Measurements from ENCODE around the gene RAP1GAP. TPM values are rescaled to one million over a fixed set of nuclear protein-coding genes. Genes with fewer than 3 reads are reported as not detected.

Gene RAP1GAP
- total and polyA plus RNA-seq, 4 donors = 8.6 to 23.1 (median 11.3) TPM

- TF ChIP-seq ZBTB33 (IDR thresholded peaks at IDR 0.05) = no peak
Observed at GRCh38 chr1:21553116-21553926, 115.8 kb downstream of the RAP1GAP start (continued).

- Histone ChIP-seq H3K4me3 (ENCODE audit: low read depth in 1 of 3, low read length in 3 of 3) (peak overlapping the region in 2 of 3 donors; percentile 45 to 57), H3K27ac (ENCODE audit: low read depth in 1 of 2, low read length in 2 of 2) (peak overlapping the region; percentile 26 to 36), H3K36me3 (ENCODE audit: control insufficient read depth in 4 of 4, insufficient read depth in 3 of 4, low read depth in 1 of 4, low read length in 3 of 4) (peaks cover 4 to 13% (median 6%) of the 10 kb centered on the region in 4 donors), H3K4me1 (ENCODE audit: control insufficient read depth in 4 of 4, insufficient read depth in 4 of 4, low read length in 3 of 4) (peaks cover 4 to 17% (median 12%) of the 10 kb centered on the region in 4 donors), H3K9ac (ENCODE audit: low read depth in 1 of 2, low read length in 2 of 2) (peak overlapping the region in 1 of 2 donors; percentile 67), H3K9me3 (ENCODE audit: control insufficient read depth in 4 of 4, low read length in 3 of 4) (no peaks in the 10 kb centered on the region), H3K27me3 (ENCODE audit: control insufficient read depth in 4 of 4, insufficient read depth in 4 of 4, low read length in 3 of 4) (no peaks in the 10 kb centered on the region)
- 5% methylated on average over 1 of the region's 1 CpG for WGBS
- no peak for TF ChIP-seq NR2F2 (IDR thresholded peaks at IDR 0.05)
- peak in 1 of 2 donors; percentile 13 for TF ChIP-seq RAD21 (IDR thresholded peaks at IDR 0.05)
- no peak for DNase-seq (ENCODE audit: low spot score)
Observed at GRCh38 chr1:21552715-21553114, 116.4 kb downstream of the RAP1GAP start.

- H3K27ac ChIP-seq (ENCODE audit: low read depth in 1 of 2, low read length in 2 of 2) = peak overlapping the region; percentile 83 to 94
- 27% methylated on average over 12 of the region's 12 CpGs for WGBS
- TF ChIP-seq JUND (IDR thresholded peaks at IDR 0.05) (peak in 1 of 2 donors; percentile 81), CTCF (IDR thresholded peaks at IDR 0.05; ENCODE audit: low read depth, low read length, missing input control) (no peak), RXRA (IDR thresholded peaks at IDR 0.05) (peak; percentile 75 to 84), YY1 (IDR thresholded peaks at IDR 0.05) (peak; percentile 60), HNF4A (conservative IDR thresholded peaks at IDR 0.05) (peak; percentile 85 to 86), ATF3 (IDR thresholded peaks at IDR 0.05) (no peak), NR2F2 (IDR thresholded peaks at IDR 0.05) (no peak), FOXA2 (IDR thresholded peaks at IDR 0.05) (peak; percentile 82), TAF1 (conservative IDR thresholded peaks at IDR 0.05) (peak; percentile 78), MAX (IDR thresholded peaks at IDR 0.05) (no peak), SP1 (IDR thresholded peaks at IDR 0.05) (peak; percentile 65), RAD21 (IDR thresholded peaks at IDR 0.05) (peak; percentile 15), REST (IDR thresholded peaks at IDR 0.05) (peak; percentile 69), HNF4G (IDR thresholded peaks at IDR 0.05) (peak; percentile 62), EGR1 (IDR thresholded peaks at IDR 0.05; ENCODE audit: low read depth in 2 of 2) (no peak), ZBTB33 (IDR thresholded peaks at IDR 0.05) (peak; percentile 50), FOXA1 (IDR thresholded peaks at IDR 0.05) (peak; percentile 25), GABPA (IDR thresholded peaks at IDR 0.05 in 1 of 2, conservative IDR thresholded peaks at IDR 0.05 in 1 of 2) (no peak)
- DNase-seq (ENCODE audit: low spot score) = no peak
- peaks cover 12 to 33% (median 25%) of the 10 kb centered on the region in 4 donors for H3K4me1 ChIP-seq (ENCODE audit: control insufficient read depth in 4 of 4, insufficient read depth in 4 of 4, low read length in 3 of 4)
- peaks cover 0 to 1% (median 0%) of the 10 kb centered on the region in 4 donors for H3K36me3 ChIP-seq (ENCODE audit: control insufficient read depth in 4 of 4, insufficient read depth in 3 of 4, low read depth in 1 of 4, low read length in 3 of 4)
- H3K9ac ChIP-seq (ENCODE audit: low read depth in 1 of 2, low read length in 2 of 2) = peak overlapping the region; percentile 90 to 96
- no peaks in the 10 kb centered on the region for H3K9me3 ChIP-seq (ENCODE audit: control insufficient read depth in 4 of 4, low read length in 3 of 4)
- peak overlapping the region; percentile 57 to 94 (median 84) for H3K4me3 ChIP-seq (ENCODE audit: low read depth in 1 of 3, low read length in 3 of 3)
- no peaks in the 10 kb centered on the region for H3K27me3 ChIP-seq (ENCODE audit: control insufficient read depth in 4 of 4, insufficient read depth in 4 of 4, low read length in 3 of 4)
Observed at GRCh38 chr1:21550866-21551475, 118.2 kb downstream of the RAP1GAP start.

All from liver (tissue), 9 donors.